HCT116 (cell line): ENCODE measurements around the gene UBE2G2. TPM values are rescaled to one million over a fixed set of nuclear protein-coding genes. Genes with fewer than 3 reads are reported as not detected.

Experiments
- ATAC-seq: fragments of 200-7000 bp; cut with Tn5 transposase; 2 replicates; pipeline ENCODE4 v1.9.1; 2020; ENCODE audit warnings: mild to moderate bottlenecking, moderate library complexity
- BruUV-seq: library from RNA; stranded (reverse); fragments of 400-500 nt; replicated peaks from 2 replicates; lab custom pipeline; 2021; lab: Mats Ljungman, UMichigan
- CTCF ChIA-PET: fragments of 300-600 bp; sonication (Branson Sonifier 250); formaldehyde crosslinking; loops from one replicate; lab custom pipeline; 2021; ENCODE audit warnings: antibody characterized with exemption; lab: Charles Lee
- POLR2A ChIA-PET: fragments of 300-600, 350-600 bp; sonication (Branson Sonifier 250); formaldehyde crosslinking; loops from one replicate; lab custom pipeline; 2021; ENCODE audit warnings: antibody characterized with exemption; lab: Charles Lee
- RAD21 ChIA-PET, 2 experiments: fragments of 300-600 bp; sonication (Branson Sonifier 250); formaldehyde crosslinking; loops; one replicate each; lab custom pipeline; 2023; ENCODE audit warnings: low total read pairs in 2 of 2; ENCODE audit not compliant: uncharacterized antibody in 2 of 2, unreplicated experiment in 2 of 2, low non-redundant PET in 1 of 2; lab: Charles Lee
- DNase-seq: peaks from one replicate; pipeline ENCODE4 v3.0.0-alpha.2; 2010; ENCODE audit warnings: low read depth, low spot score
- H2AFZ ChIP-seq: fragments of 200-600 bp; shearing (Covaris generic), sonication (generic); 2 replicates; pipeline ENCODE4 v1.6.1; 2017; ENCODE audit warnings: low read depth, mixed run types, mixed read lengths, antibody characterized with exemption, low read length; ENCODE audit not compliant: poor library complexity, severe bottlenecking
- H3K27ac ChIP-seq: 2 replicates; pipeline ENCODE4 v1.5.1; 2012; ENCODE audit warnings: low read depth, low read length
- H3K27me3 ChIP-seq: fragments of 200-600 bp; sonication (generic); 2 replicates; pipeline ENCODE4 v1.6.1; 2016; ENCODE audit warnings: mixed run types, low read length, mixed read lengths; ENCODE audit not compliant: insufficient read depth
- H3K36me3 ChIP-seq, 2 experiments: fragments of 200-500 bp in 1 of 2; fragments of 200-600 bp in 1 of 2; sonication (Bioruptor generic) in 1 of 2; sonication (generic) in 1 of 2; 2 replicates each; pipeline versions ENCODE4 v1.5.1 to v1.6.1; 2014 to 2016; ENCODE audit warnings: low read length in 2 of 2, inconsistent platforms in 1 of 2, mixed read lengths in 1 of 2, mixed run types in 1 of 2; ENCODE audit not compliant: insufficient read depth in 2 of 2, control insufficient read depth in 1 of 2
- H3K4me1 ChIP-seq, 2 experiments: fragments of 200-600 bp in 1 of 2; sonication (generic) in 1 of 2; 2 replicates each; pipeline versions ENCODE4 v1.5.1 to v1.6.1; 2012 to 2017; ENCODE audit warnings: low read length in 2 of 2, inconsistent platforms in 1 of 2, mild to moderate bottlenecking in 1 of 2, mixed read lengths in 1 of 2, mixed run types in 1 of 2, moderate library complexity in 1 of 2; ENCODE audit not compliant: insufficient read depth in 2 of 2, control insufficient read depth in 1 of 2
- H3K4me2 ChIP-seq: fragments of 200-600 bp; sonication (generic); 2 replicates; pipeline ENCODE4 v1.6.1; 2017; ENCODE audit warnings: mixed run types, low read length, mixed read lengths
- H3K4me3 ChIP-seq, 2 experiments: fragments of 200-600 bp in 1 of 2; sonication (generic) in 1 of 2; replicated peaks in 1 of 2; 2 replicates each; pipeline ENCODE4 v1.5.1; 2011 to 2016; ENCODE audit warnings: low read length in 2 of 2, control low read depth in 1 of 2, low read depth in 1 of 2, mild to moderate bottlenecking in 1 of 2, mixed read lengths in 1 of 2, mixed run types in 1 of 2
- H3K79me2 ChIP-seq: fragments of 200-600 bp; sonication (generic); 2 replicates; pipeline ENCODE4 v1.6.1; 2017; ENCODE audit warnings: mild to moderate bottlenecking, mixed run types, low read length, moderate library complexity, mixed read lengths; ENCODE audit not compliant: insufficient read depth
- H3K9ac ChIP-seq: fragments of 200-600 bp; sonication (generic); 2 replicates; pipeline ENCODE4 v1.6.1; 2016; ENCODE audit warnings: low read length, mixed read lengths
- H3K9me2 ChIP-seq: fragments of 200-600 bp; sonication (generic), shearing (Covaris generic); 2 replicates; pipeline ENCODE4 v1.6.1; 2017; ENCODE audit warnings: mixed run types, mild to moderate bottlenecking, moderate library complexity; ENCODE audit not compliant: insufficient read depth
- H3K9me3 ChIP-seq, 2 experiments: fragments of 200-500 bp in 1 of 2; fragments of 200-600 bp in 1 of 2; sonication (Bioruptor generic) in 1 of 2; sonication (generic) in 1 of 2; 2 replicates each; pipeline ENCODE4 v1.6.1; 2014 to 2017; ENCODE audit warnings: low read length in 2 of 2, mixed read lengths in 2 of 2, inconsistent platforms in 1 of 2, low read depth in 1 of 2, mild to moderate bottlenecking in 1 of 2, mixed run types in 1 of 2, moderate library complexity in 1 of 2; ENCODE audit not compliant: control insufficient read depth in 1 of 2, insufficient read depth in 1 of 2
- H4K20me1 ChIP-seq: fragments of 200-600 bp; sonication (generic), shearing (Covaris generic); 2 replicates; pipeline ENCODE4 v1.6.1; 2017; ENCODE audit warnings: mixed run types, mild to moderate bottlenecking, moderate library complexity; ENCODE audit not compliant: insufficient read depth
- ATF3 ChIP-seq: IDR thresholded peaks from 2 replicates; pipeline ENCODE4 v1.6.1; 2012
- CBX3 ChIP-seq: IDR thresholded peaks from 2 replicates; pipeline ENCODE4 v1.6.1; 2012; ENCODE audit warnings: low read depth
- CEBPB ChIP-seq: IDR thresholded peaks from 2 replicates; pipeline ENCODE4 v1.6.1; 2012; ENCODE audit warnings: low read depth
- CTCF ChIP-seq, 3 experiments: fragments of 200-600 bp in 1 of 3; sonication (generic) in 1 of 3; IDR thresholded peaks in 2 of 3; conservative IDR thresholded peaks in 1 of 3; 2 replicates each; pipeline ENCODE4 v1.5.1; 2012 to 2017; ENCODE audit warnings: low read depth in 2 of 3, low read length in 2 of 3, antibody characterized with exemption in 1 of 3, borderline replicate concordance in 1 of 3, control low read depth in 1 of 3, mild to moderate bottlenecking in 1 of 3, mixed read lengths in 1 of 3, mixed run types in 1 of 3, moderate library complexity in 1 of 3; ENCODE audit not compliant: insufficient read depth in 1 of 3
- EGR1 ChIP-seq: IDR thresholded peaks from 2 replicates; pipeline ENCODE4 v1.6.1; 2012; ENCODE audit warnings: low read depth
- ELF1 ChIP-seq: IDR thresholded peaks from 2 replicates; pipeline ENCODE4 v1.6.1; 2012; ENCODE audit warnings: low read depth, borderline replicate concordance
- FOSL1 ChIP-seq: IDR thresholded peaks from 2 replicates; pipeline ENCODE4 v1.6.1; 2012; ENCODE audit warnings: low read depth
- JUND ChIP-seq: IDR thresholded peaks from 2 replicates; pipeline ENCODE4 v1.6.1; 2012
- MAX ChIP-seq: IDR thresholded peaks from 2 replicates; pipeline ENCODE4 v1.6.1; 2012
- POLR2A ChIP-seq: IDR thresholded peaks from 2 replicates; pipeline ENCODE4 v1.7.0; 2011; ENCODE audit warnings: borderline replicate concordance; ENCODE audit not compliant: insufficient read depth, insufficient read length; ENCODE audit errors: extremely low read depth
- REST ChIP-seq: IDR thresholded peaks from 2 replicates; pipeline ENCODE4 v1.6.1; 2012; ENCODE audit warnings: low read depth
- SIN3A ChIP-seq: IDR thresholded peaks from 2 replicates; pipeline ENCODE4 v1.6.1; 2012; ENCODE audit warnings: low read depth
- SP1 ChIP-seq: IDR thresholded peaks from 2 replicates; pipeline ENCODE4 v1.6.1; 2012; ENCODE audit warnings: low read depth
- SRF ChIP-seq: IDR thresholded peaks from 2 replicates; pipeline ENCODE4 v1.6.1; 2012; ENCODE audit warnings: low read depth
- TCF7L2 ChIP-seq: IDR thresholded peaks from 2 replicates; pipeline ENCODE4 v1.7.0; 2011; ENCODE audit warnings: borderline replicate concordance, inconsistent platforms; ENCODE audit not compliant: insufficient read depth, insufficient read length; ENCODE audit errors: extremely low read depth
- YY1 ChIP-seq: IDR thresholded peaks from 2 replicates; pipeline ENCODE4 v1.6.1; 2011; ENCODE audit warnings: low read length, low read depth, moderate library complexity, mild to moderate bottlenecking; ENCODE audit not compliant: insufficient replicate concordance; ENCODE audit errors: extremely low read depth
- ZBTB33 ChIP-seq: IDR thresholded peaks from 2 replicates; pipeline ENCODE4 v1.6.1; 2011; ENCODE audit warnings: mild to moderate bottlenecking, low read length, moderate library complexity; ENCODE audit not compliant: insufficient replicate concordance; ENCODE audit errors: extremely low read depth
- ZFX ChIP-seq: fragments of 450-650 bp; IDR thresholded peaks from 2 replicates; pipeline ENCODE4 v1.6.1; 2017
- intact Hi-C: fragments of 100-400 bp; cut with micrococcal nuclease; formaldehyde crosslinking; loops from 2 replicates; pipeline ENCODE4 v1.10.0; 2022
- total RNA-seq: library from RNA; stranded (reverse); gene quantifications from one replicate; pipeline ENCODE4 v1.2.1, GENCODE V29; 2021; ENCODE audit not compliant: unreplicated experiment

Gene UBE2G2
- total RNA-seq, 1 experiment from 2014 or later, result 86.5 TPM

- H3K27me3 ChIP-seq, result no peaks in the 10 kb centered on the region
- intact Hi-C loops, result no loop called here
- ChIA-PET POLR2A (no interaction called here), CTCF (no interaction called here), RAD21 (no interaction called here)
- no peak overlapping the region for H3K27ac ChIP-seq
- no peaks in the 10 kb centered on the region for H4K20me1 ChIP-seq
- H2AFZ ChIP-seq, result no peak overlapping the region
- DNase-seq, result no peak
- peaks cover 0 to 3% of the 10 kb centered on the region in 2 experiments; a peak in 1 of 4 replicates for H3K9me3 ChIP-seq
- no peaks in the 10 kb centered on the region for H3K9me2 ChIP-seq
- H3K9ac ChIP-seq, result no peak overlapping the region
- H3K4me1 ChIP-seq, result peaks cover 2 to 6% of the 10 kb centered on the region in 2 experiments; a peak in 2 of 4 replicates
- H3K4me3 ChIP-seq, result no peak overlapping the region
- no peak overlapping the region for H3K4me2 ChIP-seq
- H3K79me2 ChIP-seq, result 0 out of 2 replicates have a peak, but pooled peaks cover 7% of the 10 kb centered on the region
- BruUV-seq, result no TSS peak
- TF ChIP-seq SRF, result no peak
- no peak for TF ChIP-seq POLR2A
- no peak for TF ChIP-seq ZBTB33
- TF ChIP-seq SIN3A, result no peak
- TF ChIP-seq REST, result no peak
- no peak for TF ChIP-seq MAX
- no peak for TF ChIP-seq EGR1
- TF ChIP-seq CTCF (IDR thresholded peaks at IDR 0.05 in 2 of 3, conservative IDR thresholded peaks at IDR 0.05 in 1 of 3; ENCODE audit: borderline replicate concordance in 1 of 3, insufficient read depth in 1 of 3, low read depth in 2 of 3, low read length in 2 of 3), result no peak
- TF ChIP-seq CEBPB, result no peak
- no peak for TF ChIP-seq CBX3
- TF ChIP-seq YY1, result no peak
- no peak for TF ChIP-seq JUND
- no peak for TF ChIP-seq FOSL1
- no peak for TF ChIP-seq SP1
- no peak for TF ChIP-seq ZFX
- no peak for TF ChIP-seq TCF7L2
- TF ChIP-seq ATF3, result no peak
- TF ChIP-seq ELF1, result no peak
- ATAC-seq, result no peak
- H3K36me3 ChIP-seq, result no peaks in the 10 kb centered on the region
Measured at GRCh38 chr21:44814498-44815023, 12.9 kb upstream of the UBE2G2 start.
